ENCODE data around the gene NCBP1.
A peak's percentile ranks its signal among the peaks of the same experiment; 100 is the strongest.
"Not testable (repeated sequence)": the region's sequence is repeated elsewhere in the genome, so short reads cannot be mapped to it uniquely, and the experiment has no call there.

The NCBP1 gene

GRCh38 chr9:97697837-97698236 is 64.2 kb downstream of the NCBP1 start:
- TF ChIP-seq GABPA (IDR thresholded peaks at IDR 0.05; ENCODE audit: low read depth): no peak
- TF ChIP-seq SPI1 (IDR thresholded peaks at IDR 0.05; ENCODE audit: borderline replicate concordance, low read depth): no peak
- TF ChIP-seq REST (IDR thresholded peaks at IDR 0.05; ENCODE audit: insufficient replicate concordance, low read depth): no peak
- no peak for TF ChIP-seq POLR2AphosphoS5 (IDR thresholded peaks at IDR 0.05; ENCODE audit: low read depth)
- TF ChIP-seq CTCF (IDR thresholded peaks at IDR 0.05; ENCODE audit: insufficient read depth, low read length): no peak
- H3K27me3 ChIP-seq (ENCODE audit: insufficient read depth, poor library complexity, severe bottlenecking): no peaks in the 10 kb centered on the region
- DNase-seq (ENCODE audit: low read depth in 1 of 2, low spot score in 1 of 2): no peak
- no peak overlapping the region; the same call in 1 of the 2 replicates for H3K4me3 ChIP-seq (replicated peaks; ENCODE audit: insufficient read depth, low read length)
- H3K27ac ChIP-seq (replicated peaks): no peak overlapping the region; the same call in 1 of the 2 replicates

GRCh38 chr9:97698865-97699264 is 65.2 kb downstream of the NCBP1 start:
- TF ChIP-seq GABPA (IDR thresholded peaks at IDR 0.05; ENCODE audit: low read depth) (no peak), POLR2AphosphoS5 (IDR thresholded peaks at IDR 0.05; ENCODE audit: low read depth) (no peak), SPI1 (IDR thresholded peaks at IDR 0.05; ENCODE audit: borderline replicate concordance, low read depth) (no peak)

GRCh38 chr9:97699281-97699680 is 65.7 kb downstream of the NCBP1 start:
- DNase-seq (ENCODE audit: low read depth in 1 of 2, low spot score in 1 of 2): peak in 1 of 2 experiments; percentile 71

More at GRCh38 chr9:97698865-97699264, 65.2 kb downstream of the NCBP1 start:
- Histone ChIP-seq H3K4me3 (replicated peaks; ENCODE audit: insufficient read depth, low read length) (no peak overlapping the region), H3K27me3 (ENCODE audit: insufficient read depth, poor library complexity, severe bottlenecking) (no peaks in the 10 kb centered on the region), H3K27ac (replicated peaks) (no peak overlapping the region)
- no peak for DNase-seq (ENCODE audit: low read depth in 1 of 2, low spot score in 1 of 2)

GRCh38 chr9:97699824-97700223 is 66.2 kb downstream of the NCBP1 start:
- H3K27me3 ChIP-seq (ENCODE audit: insufficient read depth, poor library complexity, severe bottlenecking); DNase-seq (ENCODE audit: low read depth in 1 of 2, low spot score in 1 of 2); H3K4me3 ChIP-seq (replicated peaks; ENCODE audit: insufficient read depth, low read length); H3K27ac ChIP-seq (replicated peaks): not testable (repeated sequence)

More at GRCh38 chr9:97699281-97699680, 65.7 kb downstream of the NCBP1 start:
- H3K4me3 ChIP-seq (replicated peaks; ENCODE audit: insufficient read depth, low read length); H3K27ac ChIP-seq (replicated peaks); H3K27me3 ChIP-seq (ENCODE audit: insufficient read depth, poor library complexity, severe bottlenecking): not testable (repeated sequence)

GRCh38 chr9:97703437-97704344 is 70.1 kb downstream of the NCBP1 start:
- TF ChIP-seq SPI1 (IDR thresholded peaks at IDR 0.05; ENCODE audit: borderline replicate concordance, low read depth): no peak
- TF ChIP-seq REST (IDR thresholded peaks at IDR 0.05; ENCODE audit: insufficient replicate concordance, low read depth): no peak
- TF ChIP-seq POLR2AphosphoS5 (IDR thresholded peaks at IDR 0.05; ENCODE audit: low read depth): no peak
- no peak for DNase-seq (ENCODE audit: low read depth in 1 of 2, low spot score in 1 of 2)
- Histone ChIP-seq H3K4me3 (replicated peaks; ENCODE audit: insufficient read depth, low read length) (no peak overlapping the region), H3K27ac (replicated peaks) (no peak overlapping the region), H3K27me3 (ENCODE audit: insufficient read depth, poor library complexity, severe bottlenecking) (no peaks in the 10 kb centered on the region)

GRCh38 chr9:97704345-97704677 is 70.7 kb downstream of the NCBP1 start:
- no peak for DNase-seq (ENCODE audit: low read depth in 1 of 2, low spot score in 1 of 2)
- no peak for TF ChIP-seq POLR2AphosphoS5 (IDR thresholded peaks at IDR 0.05; ENCODE audit: low read depth)
- no peak for TF ChIP-seq GABPA (IDR thresholded peaks at IDR 0.05; ENCODE audit: low read depth)
- no peak for TF ChIP-seq REST (IDR thresholded peaks at IDR 0.05; ENCODE audit: insufficient replicate concordance, low read depth)
- no peak for TF ChIP-seq SPI1 (IDR thresholded peaks at IDR 0.05; ENCODE audit: borderline replicate concordance, low read depth)
- no peak for TF ChIP-seq CTCF (IDR thresholded peaks at IDR 0.05; ENCODE audit: insufficient read depth, low read length)
- Histone ChIP-seq H3K27me3 (ENCODE audit: insufficient read depth, poor library complexity, severe bottlenecking) (no peaks in the 10 kb centered on the region), H3K27ac (replicated peaks) (no peak overlapping the region), H3K4me3 (replicated peaks; ENCODE audit: insufficient read depth, low read length) (no peak overlapping the region)
